GM12873 (cell line): ENCODE results near the gene SERINC2.

Source experiments
- TF ChIP-seq, protein P1 (sequence below): IDR thresholded peaks from 2 replicates; pipeline ENCODE4 v1.5.1; 2012; ENCODE audit warnings: low read depth, mild to moderate bottlenecking, moderate library complexity, low read length, control low read depth; ENCODE audit not compliant: insufficient read depth; ENCODE audit errors: missing control alignments

The SERINC2 gene

DNA sequence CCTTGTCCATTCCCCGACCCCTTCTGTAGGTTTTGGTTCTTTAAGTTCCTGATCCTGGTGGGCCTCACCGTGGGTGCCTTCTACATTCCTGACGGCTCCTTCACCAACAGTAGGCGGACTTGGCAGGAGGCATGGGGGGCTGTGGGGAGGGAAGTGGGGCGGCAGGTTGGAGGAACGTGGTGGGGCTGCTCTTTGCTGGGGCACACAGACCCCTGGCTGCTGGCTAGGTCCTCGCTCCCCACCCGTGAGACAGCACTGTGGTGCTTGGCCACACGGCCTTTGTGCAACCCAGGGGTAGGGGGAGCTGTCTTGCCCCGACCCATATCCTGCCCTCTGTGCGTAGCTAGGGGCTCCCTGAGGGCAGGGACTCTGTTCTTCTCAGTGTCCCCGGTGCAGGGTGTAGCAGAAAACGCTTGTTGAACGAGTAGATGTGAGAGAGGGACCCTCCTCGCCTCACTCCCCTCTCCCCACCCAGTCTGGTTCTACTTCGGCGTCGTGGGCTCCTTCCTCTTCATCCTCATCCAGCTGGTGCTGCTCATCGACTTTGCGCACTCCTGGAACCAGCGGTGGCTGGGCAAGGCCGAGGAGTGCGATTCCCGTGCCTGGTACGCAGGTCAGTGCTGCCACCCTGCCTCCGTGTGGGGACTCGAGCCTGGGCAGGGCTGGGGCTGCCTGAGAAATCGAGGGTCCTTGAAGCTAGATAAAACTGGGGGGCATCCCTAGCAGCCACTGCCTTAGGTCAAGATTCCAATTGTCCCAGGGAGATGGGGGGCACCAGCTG, 12.5 kb downstream of the SERINC2 start:
- TF ChIP-seq, protein P1, sequence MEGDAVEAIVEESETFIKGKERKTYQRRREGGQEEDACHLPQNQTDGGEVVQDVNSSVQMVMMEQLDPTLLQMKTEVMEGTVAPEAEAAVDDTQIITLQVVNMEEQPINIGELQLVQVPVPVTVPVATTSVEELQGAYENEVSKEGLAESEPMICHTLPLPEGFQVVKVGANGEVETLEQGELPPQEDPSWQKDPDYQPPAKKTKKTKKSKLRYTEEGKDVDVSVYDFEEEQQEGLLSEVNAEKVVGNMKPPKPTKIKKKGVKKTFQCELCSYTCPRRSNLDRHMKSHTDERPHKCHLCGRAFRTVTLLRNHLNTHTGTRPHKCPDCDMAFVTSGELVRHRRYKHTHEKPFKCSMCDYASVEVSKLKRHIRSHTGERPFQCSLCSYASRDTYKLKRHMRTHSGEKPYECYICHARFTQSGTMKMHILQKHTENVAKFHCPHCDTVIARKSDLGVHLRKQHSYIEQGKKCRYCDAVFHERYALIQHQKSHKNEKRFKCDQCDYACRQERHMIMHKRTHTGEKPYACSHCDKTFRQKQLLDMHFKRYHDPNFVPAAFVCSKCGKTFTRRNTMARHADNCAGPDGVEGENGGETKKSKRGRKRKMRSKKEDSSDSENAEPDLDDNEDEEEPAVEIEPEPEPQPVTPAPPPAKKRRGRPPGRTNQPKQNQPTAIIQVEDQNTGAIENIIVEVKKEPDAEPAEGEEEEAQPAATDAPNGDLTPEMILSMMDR, result no peak

DNA sequence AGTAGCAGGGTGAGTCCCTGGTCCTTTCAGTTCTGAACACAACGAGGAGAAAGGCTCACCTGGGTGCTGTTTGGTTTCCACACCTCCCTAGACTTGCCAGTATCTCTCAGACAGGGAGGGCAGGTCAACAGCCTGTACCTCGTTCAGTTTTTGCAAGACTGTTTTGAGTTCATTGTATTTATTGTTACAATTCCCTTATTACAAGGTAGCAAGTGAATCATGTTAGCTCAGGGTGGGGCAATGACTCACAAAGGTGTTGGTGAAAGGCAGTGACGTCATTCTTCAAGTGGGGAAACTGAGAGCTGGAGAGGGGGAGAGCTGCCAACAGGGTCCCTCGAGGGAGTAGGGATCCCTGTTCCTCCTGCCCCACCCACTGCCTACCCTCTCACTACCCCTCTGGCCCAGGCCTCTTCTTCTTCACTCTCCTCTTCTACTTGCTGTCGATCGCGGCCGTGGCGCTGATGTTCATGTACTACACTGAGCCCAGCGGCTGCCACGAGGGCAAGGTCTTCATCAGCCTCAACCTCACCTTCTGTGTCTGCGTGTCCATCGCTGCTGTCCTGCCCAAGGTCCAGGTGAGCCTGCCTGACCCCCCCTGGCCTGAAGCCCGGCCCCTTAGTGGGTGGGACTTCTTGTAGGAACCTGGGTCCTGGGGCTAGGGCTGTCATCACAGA, 13.4 kb downstream of the SERINC2 start:
- TF ChIP-seq, protein P1, result no peak

DNA sequence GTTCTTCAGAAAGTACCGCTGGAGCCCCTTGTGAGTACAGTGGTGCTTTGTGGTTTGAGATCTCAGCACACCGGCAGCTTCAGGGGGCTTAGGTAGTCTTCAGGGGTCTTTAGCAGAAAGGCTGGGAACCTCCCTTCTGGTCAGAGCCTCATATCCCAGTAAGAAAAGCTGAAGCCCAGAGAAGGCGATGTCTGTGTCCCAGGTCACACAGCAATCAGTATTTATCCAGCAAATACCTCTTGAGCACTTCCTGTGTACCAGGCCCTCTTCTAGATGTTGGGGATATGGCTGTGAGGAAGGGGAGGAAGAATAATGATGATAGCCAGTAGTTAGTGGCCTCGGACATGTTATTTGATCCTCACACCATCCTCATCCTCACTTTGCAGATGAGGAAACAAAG, 14.3 kb downstream of the SERINC2 start:
- TF ChIP-seq, protein P1, result no peak

DNA sequence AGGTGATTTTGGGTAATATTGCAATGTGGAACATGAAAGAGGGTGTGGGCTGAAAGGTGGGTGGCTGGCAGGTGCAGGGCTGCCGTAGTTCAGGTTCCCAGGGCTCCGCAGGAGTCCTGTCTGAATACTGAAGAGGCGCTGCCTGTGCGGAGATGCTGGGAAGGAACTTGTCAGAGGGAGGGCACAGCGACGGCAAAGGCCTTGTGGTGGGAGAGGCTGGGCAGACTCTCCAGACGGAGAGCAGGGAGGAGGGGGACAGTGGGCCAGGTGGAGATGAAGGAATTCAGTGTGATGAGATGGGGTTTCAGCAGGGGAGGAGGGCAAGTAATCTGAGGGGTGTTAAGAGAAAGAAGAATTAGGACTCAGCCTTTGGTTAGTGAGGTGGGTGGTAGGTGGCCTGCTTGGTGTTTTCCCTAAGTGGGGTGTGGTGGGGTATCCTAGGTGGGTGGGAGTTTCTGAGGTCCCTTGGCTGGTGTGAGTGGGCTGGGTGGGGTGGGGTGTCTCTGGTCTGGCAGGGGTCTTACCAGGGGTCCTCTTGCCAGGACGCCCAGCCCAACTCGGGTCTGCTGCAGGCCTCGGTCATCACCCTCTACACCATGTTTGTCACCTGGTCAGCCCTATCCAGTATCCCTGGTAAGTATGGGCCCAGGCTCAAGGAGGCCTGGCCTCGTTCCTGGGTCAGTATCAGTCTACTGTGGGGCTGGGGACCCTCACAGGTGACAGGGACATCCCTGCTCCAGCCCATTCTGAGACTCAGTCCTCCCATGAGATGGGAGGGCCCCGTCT, 15.6 kb downstream of the SERINC2 start:
- TF ChIP-seq, protein P1, result no peak

DNA sequence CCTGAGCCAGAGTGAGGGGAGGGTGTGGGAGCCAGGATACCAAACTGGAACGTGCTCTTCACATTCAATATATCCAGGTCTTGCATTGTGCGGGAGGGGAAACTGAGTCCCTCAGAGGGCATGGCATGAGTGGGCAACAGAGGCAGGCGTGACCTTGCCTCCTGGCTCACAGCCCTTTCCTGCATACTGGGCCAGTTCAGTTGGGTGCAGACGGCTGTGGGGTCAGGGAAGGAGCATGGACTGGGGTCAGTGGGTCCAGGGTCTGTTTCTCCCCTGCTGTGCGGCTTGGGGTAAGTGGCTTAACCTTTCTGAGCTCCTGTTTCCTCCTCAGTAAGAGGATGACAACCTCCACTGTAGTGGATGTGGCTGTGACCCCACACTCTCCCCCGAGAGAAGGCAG, 16.6 kb downstream of the SERINC2 start:
- TF ChIP-seq, protein P1, result no peak

DNA sequence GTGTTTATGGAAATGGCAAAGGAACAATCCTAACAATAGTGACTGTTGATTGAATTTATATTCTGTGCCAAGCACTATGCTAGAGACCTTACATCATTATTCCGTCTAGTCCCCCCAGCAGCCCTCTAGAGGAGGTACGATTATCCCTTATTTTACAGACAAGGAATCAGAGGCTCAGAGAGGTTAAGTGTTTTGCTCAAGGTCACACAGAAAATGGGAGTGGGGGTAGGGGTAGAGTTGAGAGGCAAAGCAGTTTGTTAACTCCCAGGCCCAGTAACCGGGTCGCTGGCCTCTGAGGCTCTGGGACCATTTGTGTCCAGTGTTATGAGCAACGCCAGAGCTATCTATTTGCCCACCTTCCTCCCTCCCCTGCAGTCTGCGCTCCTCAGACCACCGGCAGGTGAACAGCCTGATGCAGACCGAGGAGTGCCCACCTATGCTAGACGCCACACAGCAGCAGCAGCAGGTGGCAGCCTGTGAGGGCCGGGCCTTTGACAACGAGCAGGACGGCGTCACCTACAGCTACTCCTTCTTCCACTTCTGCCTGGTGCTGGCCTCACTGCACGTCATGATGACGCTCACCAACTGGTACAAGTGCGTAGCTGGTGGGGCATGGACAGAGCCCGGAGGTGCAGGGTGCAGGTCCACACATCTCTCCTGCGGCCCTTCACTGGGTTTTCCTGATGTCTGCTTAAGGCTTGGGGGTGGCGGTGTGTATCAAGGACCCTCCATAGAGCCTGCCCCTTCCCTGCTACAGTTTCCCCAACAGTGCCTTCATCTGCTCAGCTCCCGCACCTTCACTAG, 19.8 kb downstream of the SERINC2 start:
- TF ChIP-seq, protein P1, result no peak
